ENCODE data around the gene MARK3. TPM values are rescaled to one million over a fixed set of nuclear protein-coding genes. Genes with fewer than 3 reads are reported as not detected.
"Not testable (repeated sequence)": the region's sequence is repeated elsewhere in the genome, so short reads cannot be mapped to it uniquely, and the experiment has no call there.

The MARK3 gene
- 69.4 TPM for total RNA-seq
- long read RNA-seq, transcript MARK3-205 (18 exons, 3,371 nt), result major isoform, 81 of 166 reads
- long read RNA-seq, partial matches to known transcripts, result 24 of 166 reads
- long read RNA-seq, other reads (novel, unspliced or antisense), result 58 of 166 reads

- DNase-seq (ENCODE audit: low spot score), result peak; percentile 99
- intact Hi-C loops (cut with DNase I), result loop anchor here (1.0 to 5.0 kb wide), 2 partner anchors 47 to 50 kb away; no protein-coding TSS in a partner anchor
These were observed at the start of gene MARK3 for GRCh38 chr14:103385152-103385928. Gene MARK3 (plus strand): TSS chr14:103385415. CDS start chr14:103386030, 615 bp downstream.

- DNase-seq (ENCODE audit: low spot score), result no peak
- intact Hi-C loops (cut with DNase I), result no loop called here
These were observed 49.0 kb upstream of the MARK3 start for GRCh38 chr14:103336191-103336590.

GRCh38 chr14:103337794-103338193, 47.4 kb upstream of the MARK3 start:
- intact Hi-C loops (cut with DNase I), result no loop called here
- no peak for DNase-seq (ENCODE audit: low spot score)

GRCh38 chr14:103339561-103339960, 45.7 kb upstream of the MARK3 start:
- no peak for DNase-seq (ENCODE audit: low spot score)
- intact Hi-C loops (cut with DNase I), result no loop called here

- no peak for DNase-seq (ENCODE audit: low spot score)
- intact Hi-C loops (cut with DNase I), result no loop called here
These were observed 44.6 kb upstream of the MARK3 start for GRCh38 chr14:103340480-103341212.

- intact Hi-C loops (cut with DNase I), result no loop called here
- no peak for DNase-seq (ENCODE audit: low spot score)
These were observed 43.7 kb upstream of the MARK3 start for GRCh38 chr14:103341250-103342129.

GRCh38 chr14:103343164-103343879, 41.9 kb upstream of the MARK3 start:
- intact Hi-C loops (cut with DNase I), result no loop called here
- DNase-seq (ENCODE audit: low spot score), result no peak

GRCh38 chr14:103343905-103344797, 41.1 kb upstream of the MARK3 start:
- DNase-seq (ENCODE audit: low spot score), result no peak
- intact Hi-C loops (cut with DNase I), result no loop called here

GRCh38 chr14:103346286-103346685, 38.9 kb upstream of the MARK3 start:
- DNase-seq (ENCODE audit: low spot score), result no peak
- intact Hi-C loops (cut with DNase I), result no loop called here

- DNase-seq (ENCODE audit: low spot score), result no peak
- intact Hi-C loops (cut with DNase I), result no loop called here
These were observed 38.0 kb upstream of the MARK3 start for GRCh38 chr14:103347091-103347815.

- intact Hi-C loops (cut with DNase I), result no loop called here
- DNase-seq (ENCODE audit: low spot score), result no peak
These were observed 37.1 kb upstream of the MARK3 start for GRCh38 chr14:103348154-103348553.

GRCh38 chr14:103349982-103350381, 35.2 kb upstream of the MARK3 start:
- DNase-seq (ENCODE audit: low spot score), result no peak

GRCh38 chr14:103353362-103353761, 31.9 kb upstream of the MARK3 start:
- no peak for DNase-seq (ENCODE audit: low spot score)
- intact Hi-C loops (cut with DNase I), result no loop called here

More at GRCh38 chr14:103349982-103350381, 35.2 kb upstream of the MARK3 start:
- intact Hi-C loops (cut with DNase I), result no loop called here

GRCh38 chr14:103354141-103354540, 31.1 kb upstream of the MARK3 start:
- intact Hi-C loops (cut with DNase I), result no loop called here
- DNase-seq (ENCODE audit: low spot score), result no peak

- no peak for DNase-seq (ENCODE audit: low spot score)
- intact Hi-C loops (cut with DNase I), result no loop called here
These were observed 29.1 kb upstream of the MARK3 start for GRCh38 chr14:103356024-103356682.

GRCh38 chr14:103357552-103357951, 27.7 kb upstream of the MARK3 start:
- DNase-seq (ENCODE audit: low spot score); intact Hi-C loops (cut with DNase I): not testable (repeated sequence)

GRCh38 chr14:103360548-103360947, 24.7 kb upstream of the MARK3 start:
- intact Hi-C loops (cut with DNase I), result no loop called here
- no peak for DNase-seq (ENCODE audit: low spot score)
